Measurements from ENCODE around the gene LAPTM4A.
"Not testable (repeated sequence)": the region's sequence is repeated elsewhere in the genome, so short reads cannot be mapped to it uniquely, and the experiment has no call there.

The LAPTM4A gene

DNA sequence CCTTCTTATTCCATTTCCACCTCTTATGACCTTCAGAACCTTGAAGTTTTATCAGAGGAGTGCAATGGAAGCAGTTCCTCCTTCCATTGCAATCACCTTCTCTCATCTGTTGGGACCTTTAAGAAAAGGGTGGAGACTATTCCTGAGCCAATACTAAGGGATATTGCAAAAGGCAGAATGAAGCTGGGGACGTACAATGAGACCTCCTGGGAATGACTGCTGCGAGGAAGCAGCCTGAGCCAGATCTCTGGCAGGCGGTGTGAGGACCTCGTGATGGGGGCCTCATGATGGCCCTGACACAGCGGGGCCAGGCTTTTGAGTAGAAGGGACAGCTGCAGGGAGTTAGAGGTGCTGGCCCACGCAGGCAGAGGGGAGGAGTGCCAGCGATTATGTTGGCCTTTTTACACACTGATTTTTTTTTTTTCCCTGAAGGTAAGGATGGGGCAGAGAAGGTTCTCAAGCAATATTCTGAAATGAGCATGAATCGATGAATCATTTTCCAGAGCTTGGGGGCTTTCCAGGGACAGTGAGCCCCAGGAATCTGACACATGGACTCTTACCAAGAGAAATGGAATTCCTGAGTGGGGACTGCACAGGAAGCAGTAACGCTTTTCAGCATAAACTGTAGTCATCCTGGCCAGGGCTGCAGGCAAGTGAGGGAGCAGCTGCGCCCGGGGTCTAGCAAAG is 40.0 kb upstream of the LAPTM4A start:
- DNase-seq (ENCODE audit: low read depth), result no peak
- no peak overlapping the region for H3K4me3 ChIP-seq (ENCODE audit: low read depth, low read length)
- TF ChIP-seq CTCF (IDR thresholded peaks at IDR 0.05; ENCODE audit: low read depth, low read length) (no peak), POLR2A (IDR thresholded peaks at IDR 0.05; ENCODE audit: extremely low read depth, insufficient read length) (no peak), MAX (IDR thresholded peaks at IDR 0.05; ENCODE audit: low read depth, low read length) (no peak), MYC (IDR thresholded peaks at IDR 0.05; ENCODE audit: low read depth, low read length) (no peak)

DNA sequence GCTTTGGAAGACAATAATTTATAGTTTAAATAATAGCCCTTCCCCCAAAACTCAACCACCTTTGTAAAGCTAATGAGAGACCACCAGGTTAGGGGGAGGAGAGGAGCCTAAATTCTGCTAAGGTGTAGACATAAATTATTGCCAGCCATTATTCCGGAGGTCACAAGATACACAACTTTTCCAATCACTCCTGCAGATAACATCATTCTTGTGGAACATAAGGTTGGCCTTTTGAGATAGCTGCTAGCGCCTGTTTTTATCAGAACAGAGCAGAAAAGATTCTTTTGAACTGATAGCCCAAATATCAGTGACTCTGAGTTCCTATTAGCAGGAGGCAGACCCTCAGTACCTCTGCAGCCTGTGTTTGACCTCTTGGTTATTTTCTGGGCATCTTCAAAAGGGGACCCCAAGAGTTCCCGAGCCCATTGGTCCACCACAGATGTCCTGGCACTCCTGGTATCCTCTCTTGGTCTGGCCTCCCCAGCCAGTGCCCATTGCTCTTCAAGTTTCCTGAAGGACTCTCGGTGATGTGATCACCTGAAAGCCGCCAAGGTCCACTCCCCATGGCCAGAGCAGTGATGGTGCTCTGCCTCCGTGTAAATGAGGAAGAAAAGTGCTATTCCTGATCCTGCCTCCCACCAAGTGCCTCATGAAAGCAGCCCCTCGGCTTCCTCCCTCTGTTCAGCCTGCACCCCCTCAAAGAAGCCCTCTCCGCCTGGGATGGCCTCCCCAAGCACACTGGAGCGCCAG is 38.5 kb upstream of the LAPTM4A start:
- DNase-seq (ENCODE audit: low read depth), result no peak

DNA sequence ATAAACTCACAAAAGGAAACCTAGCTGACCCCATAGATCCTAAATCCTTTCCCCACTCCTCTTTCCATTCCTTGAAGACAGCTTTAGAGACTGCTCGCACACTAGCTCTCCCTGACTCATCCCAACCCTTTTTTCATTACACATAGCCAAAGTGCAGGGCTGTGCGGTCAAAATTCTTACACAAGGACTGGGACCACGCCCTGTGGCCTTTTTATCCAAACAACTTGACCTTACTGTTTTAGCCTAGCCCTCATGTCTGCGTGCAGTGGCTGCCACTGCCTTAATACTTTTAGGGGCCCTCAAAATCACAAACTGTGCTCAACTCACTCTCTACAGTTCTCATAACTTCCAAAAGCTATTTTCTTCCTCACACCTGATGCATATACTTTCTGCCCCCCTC is 34.5 kb upstream of the LAPTM4A start:
- DNase-seq (ENCODE audit: low read depth), result not testable (repeated sequence)

More for the DNA sequence above, 38.5 kb upstream of the LAPTM4A start:
- no peak for TF ChIP-seq MYC (IDR thresholded peaks at IDR 0.05; ENCODE audit: low read depth, low read length)
- no peak for TF ChIP-seq MAX (IDR thresholded peaks at IDR 0.05; ENCODE audit: low read depth, low read length)
- TF ChIP-seq POLR2A (IDR thresholded peaks at IDR 0.05; ENCODE audit: extremely low read depth, insufficient read length), result no peak
- TF ChIP-seq CTCF (IDR thresholded peaks at IDR 0.05; ENCODE audit: low read depth, low read length), result no peak
- H3K4me3 ChIP-seq (ENCODE audit: low read depth, low read length), result no peak overlapping the region

DNA sequence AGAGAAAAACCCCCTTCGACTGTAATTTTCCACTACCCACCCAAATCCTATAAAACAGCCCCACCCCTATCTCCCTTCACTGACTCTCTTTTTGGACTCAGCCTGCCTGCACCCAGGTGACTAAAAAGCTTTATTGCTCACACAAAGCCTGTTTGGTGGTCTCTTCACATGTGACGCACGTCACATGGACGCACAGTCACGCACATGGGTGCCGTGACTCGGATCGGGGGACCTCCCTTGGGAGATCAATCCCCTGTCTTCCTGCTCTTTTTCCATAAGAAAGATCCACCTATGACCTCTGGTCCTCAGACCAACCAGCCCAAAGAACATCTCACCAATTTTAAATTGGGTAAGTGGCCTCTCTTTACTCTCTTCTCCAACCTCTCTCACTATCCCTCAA is 31.4 kb upstream of the LAPTM4A start:
- not testable (repeated sequence) for DNase-seq (ENCODE audit: low read depth); H3K4me3 ChIP-seq (ENCODE audit: low read depth, low read length)

More for the DNA sequence above, 34.5 kb upstream of the LAPTM4A start:
- H3K4me3 ChIP-seq (ENCODE audit: low read depth, low read length), result not testable (repeated sequence)

DNA sequence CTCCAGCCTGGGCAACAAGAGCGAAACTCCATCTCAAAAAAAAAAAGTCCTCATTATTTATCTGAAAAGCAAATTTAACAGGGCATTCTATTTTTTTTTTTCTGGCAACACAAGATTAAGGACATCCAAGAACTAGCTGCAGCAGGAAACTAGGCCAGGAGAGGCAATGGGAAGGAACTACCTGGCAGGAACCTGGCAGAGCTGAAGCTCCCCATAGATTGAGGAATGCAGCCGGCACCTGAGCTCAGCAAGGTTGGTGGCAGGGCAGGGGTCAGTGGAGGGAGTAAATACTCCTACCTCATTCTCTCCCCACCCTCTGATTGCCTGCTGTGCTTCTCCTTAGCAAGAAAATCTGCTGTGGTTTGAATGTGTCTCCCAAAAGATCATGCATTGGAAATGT is 30.4 kb upstream of the LAPTM4A start:
- DNase-seq (ENCODE audit: low read depth), result no peak
- no peak overlapping the region for H3K4me3 ChIP-seq (ENCODE audit: low read depth, low read length)
- TF ChIP-seq POLR2A (IDR thresholded peaks at IDR 0.05; ENCODE audit: extremely low read depth, insufficient read length) (no peak), CTCF (IDR thresholded peaks at IDR 0.05; ENCODE audit: low read depth, low read length) (no peak), MYC (IDR thresholded peaks at IDR 0.05; ENCODE audit: low read depth, low read length) (no peak), MAX (IDR thresholded peaks at IDR 0.05; ENCODE audit: low read depth, low read length) (no peak)

- no peak for DNase-seq (ENCODE audit: low read depth)
- TF ChIP-seq MYC (IDR thresholded peaks at IDR 0.05; ENCODE audit: low read depth, low read length) (no peak), POLR2A (IDR thresholded peaks at IDR 0.05; ENCODE audit: extremely low read depth, insufficient read length) (no peak), MAX (IDR thresholded peaks at IDR 0.05; ENCODE audit: low read depth, low read length) (no peak), CTCF (IDR thresholded peaks at IDR 0.05; ENCODE audit: low read depth, low read length) (no peak)
- no peak overlapping the region for H3K4me3 ChIP-seq (ENCODE audit: low read depth, low read length)
Measured at GRCh38 chr2:20080839-20081415, 29.5 kb upstream of the LAPTM4A start.

All from NB4 (cell line).